A549 (cell line): ENCODE results near the gene C9orf152. TPM values are rescaled to one million over a fixed set of nuclear protein-coding genes. Genes with fewer than 3 reads are reported as not detected.

Source experiments
- ATAC-seq, 2 experiments: fragments of 200-7000 bp in 1 of 2; fragments of >200 bp in 1 of 2; cut with Nextera tagmentation in 1 of 2; cut with Tn5 transposase in 1 of 2; 3 replicates each; pipeline versions ENCODE4 v1.8.0 to v1.9.1; 2018 to 2020; ENCODE audit warnings: mild to moderate bottlenecking in 1 of 2, moderate library complexity in 1 of 2
- CTCF ChIA-PET: fragments of 300-600 bp; sonication (Branson Sonifier 250); formaldehyde crosslinking; extraction: SDS; loops from one replicate; lab custom pipeline; 2021; ENCODE audit warnings: antibody characterized with exemption, inconsistent platforms; lab: Yijun Ruan, JAX
- POLR2A ChIA-PET: fragments of 350-600 bp; formaldehyde crosslinking; extraction: SDS; loops from one replicate; lab custom pipeline; 2021; ENCODE audit warnings: antibody characterized with exemption, inconsistent platforms; lab: Yijun Ruan, JAX
- DNase-seq, 2 experiments: peaks; one replicate each; pipeline versions ENCODE4 v3.0.0 to v3.0.0-alpha.2; 2011 to 2016; ENCODE audit warnings: low read depth in 1 of 2, low spot score in 1 of 2
- FAIRE-seq: peaks from 2 replicates; lab custom pipeline; 2011; peaks lifted over from hg19 to GRCh38; lab: Jason Lieb, UNC
- H3K27ac ChIP-seq, 2 experiments: fragments of >200 bp; sonication (Bioruptor Twin); formaldehyde crosslinking; 3 replicates each; pipeline ENCODE4 v1.5.1; 2016 to 2017
- H3K4me1 ChIP-seq: fragments of >200 bp; sonication (Bioruptor Twin); formaldehyde crosslinking; 3 replicates; pipeline ENCODE4 v1.6.1; 2016
- H3K4me2 ChIP-seq: fragments of >200 bp; sonication (Bioruptor Twin); formaldehyde crosslinking; 3 replicates; pipeline ENCODE4 v1.6.1; 2016
- H3K4me3 ChIP-seq: fragments of >200 bp; sonication (Bioruptor Twin); formaldehyde crosslinking; 3 replicates; pipeline ENCODE4 v1.5.1; 2016
- H3K9me3 ChIP-seq: fragments of >200 bp; sonication (Bioruptor Twin); formaldehyde crosslinking; 3 replicates; pipeline ENCODE4 v1.6.1; 2016
- ATOH8 ChIP-seq: fragments of 250-450 bp; sonication (Bioruptor Pico); IDR thresholded peaks from 2 replicates; pipeline ENCODE4 v1.5.0; 2020; ENCODE audit warnings: low read depth, mild to moderate bottlenecking, moderate library complexity
- BCL3 ChIP-seq: fragments of >200 bp; sonication (Bioruptor Twin); formaldehyde crosslinking; IDR thresholded peaks from 3 replicates; pipeline ENCODE4 v1.6.1; 2016
- BHLHE40 ChIP-seq: IDR thresholded peaks from 2 replicates; pipeline ENCODE4 v1.6.1; 2012; ENCODE audit warnings: low read depth, low read length, inconsistent platforms
- CBX2 ChIP-seq: fragments of 200-600 bp; sonication (generic); IDR thresholded peaks from 2 replicates; pipeline ENCODE4 v1.6.1; 2016; ENCODE audit warnings: low read depth, mild to moderate bottlenecking, borderline replicate concordance
- CBX8 ChIP-seq: fragments of 200-600 bp; sonication (generic); IDR thresholded peaks from 2 replicates; pipeline ENCODE4 v1.6.1; 2016
- CEBPB ChIP-seq, 2 experiments: fragments of >200 bp in 1 of 2; sonication (Bioruptor Twin) in 1 of 2; formaldehyde crosslinking in 1 of 2; IDR thresholded peaks; 2 replicates each; pipeline ENCODE4 v1.6.1; 2012 to 2016
- CHD2 ChIP-seq: fragments of 150-350 bp; IDR thresholded peaks from 2 replicates; pipeline ENCODE4 v1.6.1; 2014; ENCODE audit warnings: low read length; ENCODE audit not compliant: partially characterized antibody
- CHD4 ChIP-seq: fragments of 200-600 bp; sonication (generic); IDR thresholded peaks from 2 replicates; pipeline ENCODE4 v1.6.1; 2016; ENCODE audit warnings: antibody characterized with exemption, mild to moderate bottlenecking, borderline replicate concordance
- CTCF ChIP-seq: fragments of >200 bp; sonication (Bioruptor Twin); formaldehyde crosslinking; IDR thresholded peaks from 3 replicates; pipeline ENCODE4 v1.5.1; 2016
- E2F6 ChIP-seq: IDR thresholded peaks from 2 replicates; pipeline ENCODE4 v1.6.1; 2012; ENCODE audit warnings: low read depth, borderline replicate concordance
- FOSB ChIP-seq: fragments of 250-450 bp; sonication (Bioruptor Pico); IDR thresholded peaks from 2 replicates; pipeline ENCODE4 v1.5.0; 2020; ENCODE audit warnings: mild to moderate bottlenecking, moderate library complexity
- HOXB13 ChIP-seq: fragments of 250-450 bp; sonication (Bioruptor Pico); IDR thresholded peaks from 2 replicates; pipeline ENCODE4 v1.5.0; 2020; ENCODE audit warnings: low read depth, mild to moderate bottlenecking, moderate library complexity
- HOXB5 ChIP-seq: fragments of 250-450 bp; sonication (Bioruptor Pico); IDR thresholded peaks from 2 replicates; pipeline ENCODE4 v1.5.0; 2020; ENCODE audit warnings: mild to moderate bottlenecking, moderate library complexity
- KDM1A ChIP-seq: fragments of 200-600 bp; sonication (generic); IDR thresholded peaks from 2 replicates; pipeline ENCODE4 v1.6.1; 2016; ENCODE audit warnings: low read depth, mild to moderate bottlenecking
- KDM5A ChIP-seq: fragments of 200-600 bp; sonication (generic); IDR thresholded peaks from 2 replicates; pipeline ENCODE4 v1.6.1; 2016; ENCODE audit warnings: antibody characterized with exemption, mild to moderate bottlenecking
- MAFK ChIP-seq: fragments of 450-650 bp; IDR thresholded peaks from 2 replicates; pipeline ENCODE4 v1.6.1; 2014; ENCODE audit not compliant: partially characterized antibody
- MAZ ChIP-seq: fragments of 150-350 bp; IDR thresholded peaks from 2 replicates; pipeline ENCODE4 v1.6.1; 2014; ENCODE audit warnings: antibody characterized with exemption, low read depth, low read length, borderline replicate concordance
- PBX3 ChIP-seq: IDR thresholded peaks from 2 replicates; pipeline ENCODE4 v1.6.1; 2012
- POLR2AphosphoS2 ChIP-seq: conservative IDR thresholded peaks from 2 replicates; pipeline ENCODE4 v1.6.1; 2012; ENCODE audit warnings: low read length, improper control_type of control experiment, inconsistent platforms
- RAD21 ChIP-seq, 2 experiments: fragments of >200 bp in 1 of 2; sonication (Bioruptor Twin) in 1 of 2; formaldehyde crosslinking in 1 of 2; IDR thresholded peaks in 1 of 2; conservative IDR thresholded peaks in 1 of 2; 2 replicates in 1 of 2; 3 replicates in 1 of 2; pipeline ENCODE4 v1.6.1; 2012 to 2018; ENCODE audit warnings: inconsistent platforms in 1 of 2
- RARB ChIP-seq: fragments of 250-450 bp; sonication (Bioruptor Pico); IDR thresholded peaks from 2 replicates; pipeline ENCODE4 v1.8.0; 2021; ENCODE audit warnings: mild to moderate bottlenecking, moderate library complexity
- REST ChIP-seq: fragments of 200-600 bp; sonication (generic); IDR thresholded peaks from 2 replicates; pipeline ENCODE4 v1.6.1; 2016; ENCODE audit warnings: antibody characterized with exemption, mild to moderate bottlenecking, moderate library complexity
- RFX5 ChIP-seq: fragments of 450-650 bp; IDR thresholded peaks from 2 replicates; pipeline ENCODE4 v1.7.1; 2014; ENCODE audit warnings: antibody characterized with exemption, mild to moderate bottlenecking, moderate library complexity
- RNF2 ChIP-seq: fragments of 200-600 bp; sonication (generic); IDR thresholded peaks from 2 replicates; pipeline ENCODE4 v1.6.1; 2016; ENCODE audit warnings: low read depth, mild to moderate bottlenecking, antibody characterized with exemption, moderate library complexity, borderline replicate concordance
- SREBF2 ChIP-seq: fragments of 450-650 bp; IDR thresholded peaks from 2 replicates; pipeline ENCODE4 v1.6.1; 2014; ENCODE audit warnings: mild to moderate bottlenecking, moderate library complexity
- TFCP2L1 ChIP-seq: fragments of 250-450 bp; sonication (Bioruptor Pico); IDR thresholded peaks from 2 replicates; pipeline ENCODE4 v1.5.0; 2021; ENCODE audit warnings: mild to moderate bottlenecking
- TP53 ChIP-seq: fragments of 250-450 bp; sonication (Bioruptor Pico); IDR thresholded peaks from 2 replicates; pipeline ENCODE4 v1.5.0; 2021; ENCODE audit warnings: mild to moderate bottlenecking, moderate library complexity
- USF2 ChIP-seq: fragments of 450-650 bp; IDR thresholded peaks from 2 replicates; pipeline ENCODE4 v1.6.1; 2014; ENCODE audit warnings: antibody characterized with exemption
- ZC3H11A ChIP-seq: fragments of 450-650 bp; IDR thresholded peaks from 2 replicates; pipeline ENCODE4 v1.6.1; 2014; ENCODE audit warnings: antibody characterized with exemption, mild to moderate bottlenecking
- ZFP36 ChIP-seq: fragments of 450-650 bp; IDR thresholded peaks from 2 replicates; pipeline ENCODE4 v1.6.1; 2014; ENCODE audit warnings: borderline replicate concordance; ENCODE audit not compliant: partially characterized antibody
- ZSCAN20 ChIP-seq: fragments of 250-450 bp; sonication (Bioruptor Pico); IDR thresholded peaks from 2 replicates; pipeline ENCODE4 v1.8.0; 2022; ENCODE audit warnings: mild to moderate bottlenecking, moderate library complexity
- WGBS: methylation state at CpG from one replicate; pipeline ENCODE4 v1.1.6; 2017; ENCODE audit errors: missing lambda C conversion rate; 5-methylcytosine and 5-hydroxymethylcytosine counted together
- polyA plus RNA-seq, 4 experiments: library from polyadenylated mRNA; depleted of rRNA in 3 of 4; stranded (reverse); fragments of >200 nt; fragmentation: RNase III in 1 of 4; extraction: RNeasy Plus Mini Kit Qiagen cat#74134 plus additional on column Dnase treatment in 1 of 4; gene quantifications; 2 replicates in 3 of 4; 3 replicates in 1 of 4; pipeline ENCODE4 v1.2.3, GENCODE V29; 2011 to 2017

Gene C9orf152
- polyA plus RNA-seq, 2 of the 4 experiments (the other 2 are of a cell fraction): 0.10 to 0.79 TPM

- H3K4me2 ChIP-seq: no peak overlapping the region
- no peak overlapping the region for H3K27ac ChIP-seq
- CTCF ChIA-PET: interaction anchor here (1.4 kb wide), 1 partner anchor 339 kb away, joined by 5 read pairs; no protein-coding TSS in a partner anchor
- 93% methylated on average over 1 of the region's 1 CpG for WGBS
- POLR2A ChIA-PET: interaction anchor here (2.6 kb wide), 1 partner anchor 15 kb away, joined by 22 read pairs; the partner anchor contains the start of gene TXN
- DNase-seq (peak in 1 of 2 experiments; percentile 36), ATAC-seq (peak; percentile 53 to 57), FAIRE-seq (no peak)
- no peak overlapping the region for H3K4me3 ChIP-seq
- peaks cover 6% of the 10 kb centered on the region for H3K4me1 ChIP-seq
- H3K9me3 ChIP-seq: no peaks in the 10 kb centered on the region
- TF ChIP-seq REST: no peak
- TF ChIP-seq KDM1A: no peak
- no peak for TF ChIP-seq MAZ
- no peak for TF ChIP-seq BCL3
- TF ChIP-seq PBX3: no peak
- no peak for TF ChIP-seq CHD4
- peak; percentile 50; the same call in 1 of the 2 replicates for TF ChIP-seq RARB
- no peak for TF ChIP-seq ZSCAN20 (CRISPR knock-in tag)
- TF ChIP-seq USF2: no peak
- TF ChIP-seq ZC3H11A: no peak
- TF ChIP-seq RAD21 (conservative IDR thresholded peaks at IDR 0.05 in 1 of 2, IDR thresholded peaks at IDR 0.05 in 1 of 2): no peak
- no peak for TF ChIP-seq BHLHE40
- TF ChIP-seq KDM5A: no peak
- TF ChIP-seq RNF2: no peak
- TF ChIP-seq HOXB13 (CRISPR knock-in tag): no peak
- no peak for TF ChIP-seq CHD2
- TF ChIP-seq CBX8: no peak
- no peak for TF ChIP-seq CEBPB (IDR thresholded peaks at IDR 0.05)
- no peak for TF ChIP-seq SREBF2
- TF ChIP-seq ZFP36: no peak
- TF ChIP-seq TFCP2L1 (CRISPR knock-in tag): no peak; the same call in 1 of the 2 replicates
- TF ChIP-seq HOXB5 (CRISPR knock-in tag): no peak
- TF ChIP-seq E2F6: no peak
- TF ChIP-seq POLR2AphosphoS2: peak; percentile 91; the same call in 1 of the 2 replicates
- no peak for TF ChIP-seq CTCF
- peak; percentile 49; the same call in 1 of the 2 replicates for TF ChIP-seq ATOH8
- peak; percentile 50; the same call in 1 of the 2 replicates for TF ChIP-seq FOSB (CRISPR knock-in tag)
- no peak for TF ChIP-seq MAFK
- no peak for TF ChIP-seq RFX5
- no peak for TF ChIP-seq CBX2
- TF ChIP-seq TP53 (CRISPR knock-in tag): peak; percentile 77; the same call in 1 of the 2 replicates
Measured at GRCh38 chr9:110241858-110242321, 33.9 kb upstream of the C9orf152 start.
